ENCODE measurements around the gene COL9A2.

DNA sequence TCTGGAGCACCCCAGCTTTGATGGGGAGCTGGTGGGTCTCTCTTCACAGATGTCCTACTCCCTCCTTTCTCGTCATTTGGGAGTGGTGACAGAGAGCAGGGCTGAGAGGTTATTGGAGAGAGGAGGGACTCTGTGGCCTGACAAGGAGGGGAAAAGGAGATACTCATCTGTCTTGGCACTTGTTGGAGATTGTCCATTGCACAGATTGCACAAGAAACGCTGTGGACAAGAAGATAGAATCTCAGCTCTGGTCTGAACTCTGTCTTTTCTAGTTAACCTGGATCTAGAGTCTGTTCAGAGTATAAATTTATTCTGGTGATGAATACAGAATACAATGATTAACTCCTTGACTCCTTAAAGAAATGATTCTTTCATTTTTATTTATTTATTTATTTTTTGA lies 34.0 kb upstream of the COL9A2 start:
- TF ChIP-seq, protein P1, sequence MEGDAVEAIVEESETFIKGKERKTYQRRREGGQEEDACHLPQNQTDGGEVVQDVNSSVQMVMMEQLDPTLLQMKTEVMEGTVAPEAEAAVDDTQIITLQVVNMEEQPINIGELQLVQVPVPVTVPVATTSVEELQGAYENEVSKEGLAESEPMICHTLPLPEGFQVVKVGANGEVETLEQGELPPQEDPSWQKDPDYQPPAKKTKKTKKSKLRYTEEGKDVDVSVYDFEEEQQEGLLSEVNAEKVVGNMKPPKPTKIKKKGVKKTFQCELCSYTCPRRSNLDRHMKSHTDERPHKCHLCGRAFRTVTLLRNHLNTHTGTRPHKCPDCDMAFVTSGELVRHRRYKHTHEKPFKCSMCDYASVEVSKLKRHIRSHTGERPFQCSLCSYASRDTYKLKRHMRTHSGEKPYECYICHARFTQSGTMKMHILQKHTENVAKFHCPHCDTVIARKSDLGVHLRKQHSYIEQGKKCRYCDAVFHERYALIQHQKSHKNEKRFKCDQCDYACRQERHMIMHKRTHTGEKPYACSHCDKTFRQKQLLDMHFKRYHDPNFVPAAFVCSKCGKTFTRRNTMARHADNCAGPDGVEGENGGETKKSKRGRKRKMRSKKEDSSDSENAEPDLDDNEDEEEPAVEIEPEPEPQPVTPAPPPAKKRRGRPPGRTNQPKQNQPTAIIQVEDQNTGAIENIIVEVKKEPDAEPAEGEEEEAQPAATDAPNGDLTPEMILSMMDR (conservative IDR thresholded peaks at IDR 0.05): no peak
- no peak for TF ChIP-seq EZH2 (IDR thresholded peaks at IDR 0.05; ENCODE audit: low read depth)

Data from PC-9 (cell line).